Hair follicular keratinocyte (primary cell): ENCODE results near the gene ABCC5. TPM values are rescaled to one million over a fixed set of nuclear protein-coding genes. Genes with fewer than 3 reads are reported as not detected.

Source experiments
- total RNA-seq: library from RNA; depleted of rRNA; stranded (reverse); fragments of >200 nt; gene quantifications from 2 replicates; pipeline ENCODE4 v1.2.3, GENCODE V29; 2015

The ABCC5 gene
- total RNA-seq: 7.3 and 7.5 TPM in 2 replicates

GRCh38 chr3:184017672-184018423, at the start of gene ABCC5:
Gene ABCC5 (minus strand): TSS chr3:184017884. CDS start chr3:184014392, 3,492 bp downstream.

GRCh38 chr3:184052767-184053166, 35.1 kb upstream of the ABCC5 start, which contains the start of gene HTR3C:
Gene HTR3C (plus strand): TSS chr3:184053047. CDS start chr3:184053081, 34 bp downstream.

GRCh38 chr3:184031187-184031792, 13.6 kb upstream of the ABCC5 start, which contains the start of gene HTR3D:
Gene HTR3D (plus strand): TSS chr3:184031742. CDS start chr3:184031742, 0 bp downstream.

GRCh38 chr3:183884427-183885296, 133.0 kb downstream of the ABCC5 start, which contains the start of gene PARL:
Gene PARL (minus strand): TSS chr3:183884880. CDS start chr3:183884846, 34 bp downstream.

Other genes with a start within 250 kb of the ABCC5 start
- gene MAP6D1, start 192.3 kb downstream of the ABCC5 start, total RNA-seq: 2.5 and 2.9 TPM in 2 replicates
- gene PARL, start 133.0 kb downstream of the ABCC5 start, total RNA-seq: 39.3 and 54.7 TPM in 2 replicates
- gene HTR3D, start 13.9 kb upstream of the ABCC5 start, total RNA-seq: not detected in 2 replicates
- not detected in 2 replicates for gene HTR3C, start 35.2 kb upstream of the ABCC5 start, total RNA-seq
- gene HTR3E, start 79.2 kb upstream of the ABCC5 start, total RNA-seq: not detected in 2 replicates
- gene EIF2B5, start 117.5 kb upstream of the ABCC5 start, total RNA-seq: 26.1 and 38.0 TPM in 2 replicates
- 24.0 and 24.9 TPM in 2 replicates for gene DVL3, start 137.5 kb upstream of the ABCC5 start, total RNA-seq
- 241 and 285 TPM in 2 replicates for gene AP2M1, start 157.0 kb upstream of the ABCC5 start, total RNA-seq
- gene ABCF3, start 168.3 kb upstream of the ABCC5 start, total RNA-seq: 29.8 and 41.6 TPM in 2 replicates
- gene VWA5B2, start 211.7 kb upstream of the ABCC5 start, total RNA-seq: not detected in 2 replicates
- 78.9 and 108 TPM in 2 replicates for gene ALG3, start 231.1 kb upstream of the ABCC5 start, total RNA-seq
- 12.5 and 18.3 TPM in 2 replicates for gene EEF1AKMT4, start 231.8 kb upstream of the ABCC5 start, total RNA-seq
- gene CAMK2N2, start 243.7 kb upstream of the ABCC5 start, total RNA-seq: 1.2 and 1.4 TPM in 2 replicates